ENCODE data around the gene ZSWIM7.

ZSWIM7 gene

DNA sequence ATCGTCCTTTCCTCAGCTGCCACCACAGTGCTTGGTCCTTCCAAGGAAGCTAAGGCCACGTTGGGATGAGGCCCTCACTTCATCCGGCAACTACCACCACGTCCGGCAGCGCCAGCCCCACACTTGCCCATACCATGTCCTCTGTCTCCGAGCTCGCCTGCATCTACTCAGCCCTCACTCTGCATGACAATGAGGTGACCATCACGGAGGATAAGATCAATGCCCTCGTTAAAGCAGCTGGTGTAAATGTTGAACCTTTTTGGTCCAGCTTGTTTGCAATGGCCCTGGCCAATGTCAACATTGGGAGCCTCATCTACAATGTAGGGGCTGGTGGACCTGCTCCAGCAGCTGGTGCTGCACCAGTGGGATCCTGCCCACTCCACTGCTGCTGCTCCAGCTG lies 45.0 kb upstream of the ZSWIM7 start:
- Histone ChIP-seq H3K27me3 (ENCODE audit: insufficient read depth, low read length, poor library complexity) (no peaks in the 10 kb centered on the region), H2AFZ (ENCODE audit: low read depth, low read length) (no peak overlapping the region), H3K9ac (ENCODE audit: low read depth, low read length) (no peak overlapping the region), H3K27ac (ENCODE audit: low read length) (no peak overlapping the region), H3K4me1 (ENCODE audit: insufficient read depth, low read length) (no peaks in the 10 kb centered on the region), H3K79me2 (ENCODE audit: insufficient read depth, low read length) (no peaks in the 10 kb centered on the region), H3K36me3 (ENCODE audit: insufficient read depth, low read length) (peaks cover 87% of the 10 kb centered on the region), H3K9me3 (ENCODE audit: insufficient read depth, low read length, severe bottlenecking) (no peaks in the 10 kb centered on the region), H3K4me3 (ENCODE audit: low read depth in 1 of 2, low read length in 2 of 2) (no peak overlapping the region), H4K20me1 (ENCODE audit: insufficient read depth, low read length) (0 out of 2 replicates have a peak, but pooled peaks cover 2% of the 10 kb centered on the region), H3K4me2 (ENCODE audit: insufficient read depth, low read length) (no peak overlapping the region)
- ATAC-seq (ENCODE audit: insufficient read depth, low read depth) (no peak), DNase-seq (no peak)
- no peak for TF ChIP-seq EZH2 (IDR thresholded peaks at IDR 0.05; ENCODE audit: borderline replicate concordance, low read depth, low read length, severe bottlenecking)
- TF ChIP-seq, protein P1, sequence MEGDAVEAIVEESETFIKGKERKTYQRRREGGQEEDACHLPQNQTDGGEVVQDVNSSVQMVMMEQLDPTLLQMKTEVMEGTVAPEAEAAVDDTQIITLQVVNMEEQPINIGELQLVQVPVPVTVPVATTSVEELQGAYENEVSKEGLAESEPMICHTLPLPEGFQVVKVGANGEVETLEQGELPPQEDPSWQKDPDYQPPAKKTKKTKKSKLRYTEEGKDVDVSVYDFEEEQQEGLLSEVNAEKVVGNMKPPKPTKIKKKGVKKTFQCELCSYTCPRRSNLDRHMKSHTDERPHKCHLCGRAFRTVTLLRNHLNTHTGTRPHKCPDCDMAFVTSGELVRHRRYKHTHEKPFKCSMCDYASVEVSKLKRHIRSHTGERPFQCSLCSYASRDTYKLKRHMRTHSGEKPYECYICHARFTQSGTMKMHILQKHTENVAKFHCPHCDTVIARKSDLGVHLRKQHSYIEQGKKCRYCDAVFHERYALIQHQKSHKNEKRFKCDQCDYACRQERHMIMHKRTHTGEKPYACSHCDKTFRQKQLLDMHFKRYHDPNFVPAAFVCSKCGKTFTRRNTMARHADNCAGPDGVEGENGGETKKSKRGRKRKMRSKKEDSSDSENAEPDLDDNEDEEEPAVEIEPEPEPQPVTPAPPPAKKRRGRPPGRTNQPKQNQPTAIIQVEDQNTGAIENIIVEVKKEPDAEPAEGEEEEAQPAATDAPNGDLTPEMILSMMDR (IDR thresholded peaks at IDR 0.05; ENCODE audit: borderline replicate concordance, extremely low read depth, low read length, poor library complexity, severe bottlenecking) = no peak

DNA sequence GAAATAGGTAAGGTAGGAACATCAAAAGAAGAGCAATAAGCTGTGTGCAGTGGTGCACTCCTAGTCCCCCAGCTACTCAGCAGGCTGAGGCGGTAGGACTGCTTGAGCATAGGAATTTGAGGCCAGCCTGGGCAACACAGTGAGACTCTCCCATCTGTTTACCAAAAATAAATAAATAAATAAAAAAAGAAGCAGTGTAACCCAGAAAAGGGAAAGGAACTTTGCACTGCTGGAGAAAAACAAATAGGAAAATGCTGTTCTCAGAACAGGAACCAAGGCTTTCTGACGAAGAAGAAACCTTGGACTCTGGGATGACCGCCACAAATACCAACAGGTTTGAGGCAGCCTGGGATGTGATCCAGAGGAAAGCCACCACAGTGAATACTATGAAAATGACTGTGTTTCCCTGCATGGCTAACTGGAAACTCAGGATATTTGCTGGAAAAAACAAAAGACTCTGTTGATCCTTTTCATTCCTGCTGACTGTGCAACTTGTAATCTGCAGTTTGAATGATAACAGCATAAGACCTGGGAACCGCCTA lies 41.3 kb upstream of the ZSWIM7 start:
- ATAC-seq (ENCODE audit: insufficient read depth, low read depth) (no peak), DNase-seq (no peak)
- H4K20me1 ChIP-seq (ENCODE audit: insufficient read depth, low read length) = 0 out of 2 replicates have a peak, but pooled peaks cover 2% of the 10 kb centered on the region
- no peaks in the 10 kb centered on the region for H3K9me3 ChIP-seq (ENCODE audit: insufficient read depth, low read length, severe bottlenecking)
- H3K4me1 ChIP-seq (ENCODE audit: insufficient read depth, low read length) = no peaks in the 10 kb centered on the region
- TF ChIP-seq, protein P1 (IDR thresholded peaks at IDR 0.05; ENCODE audit: borderline replicate concordance, extremely low read depth, low read length, poor library complexity, severe bottlenecking) = no peak
- no peak for TF ChIP-seq EZH2 (IDR thresholded peaks at IDR 0.05; ENCODE audit: borderline replicate concordance, low read depth, low read length, severe bottlenecking)
- no peak overlapping the region for H3K9ac ChIP-seq (ENCODE audit: low read depth, low read length)
- no peak overlapping the region for H3K4me2 ChIP-seq (ENCODE audit: insufficient read depth, low read length)
- no peaks in the 10 kb centered on the region for H3K27me3 ChIP-seq (ENCODE audit: insufficient read depth, low read length, poor library complexity)
- H3K79me2 ChIP-seq (ENCODE audit: insufficient read depth, low read length) = no peaks in the 10 kb centered on the region
- no peak overlapping the region for H3K27ac ChIP-seq (ENCODE audit: low read length)
- no peak overlapping the region for H2AFZ ChIP-seq (ENCODE audit: low read depth, low read length)
- peaks cover 87% of the 10 kb centered on the region for H3K36me3 ChIP-seq (ENCODE audit: insufficient read depth, low read length)
- H3K4me3 ChIP-seq (ENCODE audit: low read depth in 1 of 2, low read length in 2 of 2) = no peak overlapping the region

DNA sequence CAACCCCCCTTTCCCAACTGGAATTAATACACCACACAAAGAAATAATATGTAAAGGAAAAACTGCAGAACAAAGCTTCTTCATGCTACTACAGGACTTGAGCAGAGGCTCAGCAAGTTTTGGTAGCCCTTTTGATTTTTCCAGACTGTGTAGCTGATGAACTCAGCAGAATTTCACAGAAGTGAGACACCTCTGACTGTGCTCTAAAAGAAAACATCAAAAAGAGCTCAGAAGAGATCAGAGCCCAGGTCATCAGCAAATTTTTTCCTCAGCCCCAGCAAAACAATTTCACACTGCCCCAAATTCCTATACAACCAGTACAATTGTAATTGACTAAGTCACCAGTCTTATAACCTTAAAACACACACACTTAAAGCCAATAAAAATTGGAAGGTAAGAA lies 38.1 kb upstream of the ZSWIM7 start:
- no peaks in the 10 kb centered on the region for H3K79me2 ChIP-seq (ENCODE audit: insufficient read depth, low read length)
- ATAC-seq (ENCODE audit: insufficient read depth, low read depth) = no peak
- DNase-seq = no peak
- no peak overlapping the region for H3K27ac ChIP-seq (ENCODE audit: low read length)
- H3K36me3 ChIP-seq (ENCODE audit: insufficient read depth, low read length) = peaks cover 92% of the 10 kb centered on the region
- no peak overlapping the region for H3K4me2 ChIP-seq (ENCODE audit: insufficient read depth, low read length)
- TF ChIP-seq, protein P1 (IDR thresholded peaks at IDR 0.05; ENCODE audit: borderline replicate concordance, extremely low read depth, low read length, poor library complexity, severe bottlenecking) = no peak
- TF ChIP-seq EZH2 (IDR thresholded peaks at IDR 0.05; ENCODE audit: borderline replicate concordance, low read depth, low read length, severe bottlenecking) = no peak
- no peaks in the 10 kb centered on the region for H3K9me3 ChIP-seq (ENCODE audit: insufficient read depth, low read length, severe bottlenecking)
- H3K9ac ChIP-seq (ENCODE audit: low read depth, low read length) = no peak overlapping the region
- H4K20me1 ChIP-seq (ENCODE audit: insufficient read depth, low read length) = no peaks in the 10 kb centered on the region
- H2AFZ ChIP-seq (ENCODE audit: low read depth, low read length) = no peak overlapping the region
- no peaks in the 10 kb centered on the region for H3K4me1 ChIP-seq (ENCODE audit: insufficient read depth, low read length)
- H3K4me3 ChIP-seq (ENCODE audit: low read depth in 1 of 2, low read length in 2 of 2) = no peak overlapping the region
- no peaks in the 10 kb centered on the region for H3K27me3 ChIP-seq (ENCODE audit: insufficient read depth, low read length, poor library complexity)
